C4-2B (cell line): Measurements from ENCODE around the gene HOXC6.

Experiments used
- H3K27ac ChIP-seq: fragments of 450-650 bp; 2 replicates; pipeline ENCODE4 v1.5.1; 2017
- CTCF ChIP-seq: fragments of 450-650 bp; conservative IDR thresholded peaks from 2 replicates; pipeline ENCODE4 v1.5.1; 2017; ENCODE audit warnings: mild to moderate bottlenecking
- ZFX ChIP-seq: fragments of 450-650 bp; IDR thresholded peaks from 2 replicates; pipeline ENCODE4 v1.6.1; 2017

HOXC6 gene

GRCh38 chr12:53996240-53997203 lies 31.7 kb upstream of the HOXC6 start:
- H3K27ac ChIP-seq: no peak overlapping the region
- TF ChIP-seq ZFX (no peak), CTCF (no peak)

- H3K27ac ChIP-seq: no peak overlapping the region; the same call in 1 of the 2 replicates
- TF ChIP-seq CTCF: no peak
- no peak for TF ChIP-seq ZFX
Observed at GRCh38 chr12:53997204-53998109, 30.8 kb upstream of the HOXC6 start.

- H3K27ac ChIP-seq: peak overlapping the region; percentile 84
- TF ChIP-seq CTCF: no peak
- TF ChIP-seq ZFX: no peak
Observed at GRCh38 chr12:53998110-53998899, 29.9 kb upstream of the HOXC6 start.

- TF ChIP-seq CTCF: no peak
- no peak for TF ChIP-seq ZFX
- H3K27ac ChIP-seq: peak overlapping the region; percentile 84
Observed at GRCh38 chr12:53998900-53999236, 29.4 kb upstream of the HOXC6 start.

GRCh38 chr12:53999559-54000115 lies 28.6 kb upstream of the HOXC6 start:
- TF ChIP-seq CTCF (no peak), ZFX (no peak)
- H3K27ac ChIP-seq: peak overlapping the region; percentile 84

GRCh38 chr12:54000116-54001114 lies 27.8 kb upstream of the HOXC6 start, which contains the start of gene HOXC9:
HOXC9 (plus strand) TSS chr12:54000161; CDS start chr12:54000189, 28 bp downstream.
- TF ChIP-seq ZFX: peak; percentile 50; the same call in 1 of the 2 replicates
- no peak for TF ChIP-seq CTCF
- peak within 1 kb of the TSS; percentile 84 for H3K27ac ChIP-seq
